ENCODE measurements around the gene AGBL1. TPM values are rescaled to one million over a fixed set of nuclear protein-coding genes. Genes with fewer than 3 reads are reported as not detected.

Gene AGBL1
- polyA plus RNA-seq, 1 donor (not counting 4 experiments of a cell fraction or from before 2014, with no cell fraction given), result not detected

DNA sequence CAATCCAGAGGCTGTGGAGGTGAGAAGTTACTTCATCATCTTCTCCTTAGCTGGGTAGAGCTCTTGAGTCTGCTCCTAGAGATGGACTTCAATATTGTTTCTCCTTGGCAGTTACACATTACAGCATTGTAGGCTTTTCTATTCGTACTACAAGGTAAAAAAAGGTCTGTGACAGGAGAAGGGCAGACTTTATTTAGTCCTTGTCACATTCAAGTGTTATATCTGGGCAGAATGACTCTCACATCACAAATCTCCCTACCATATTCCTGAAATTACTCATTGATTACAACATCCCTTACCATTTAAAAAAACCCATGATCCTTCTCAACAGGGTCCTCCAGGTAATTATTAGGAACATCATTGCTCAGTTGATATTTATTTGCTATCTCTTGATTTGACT is 75.0 kb downstream of the AGBL1 start:
- DNase-seq (ENCODE audit: low read depth, low spot score), result no peak
- Histone ChIP-seq H3K9me3 (ENCODE audit: control insufficient read depth, low read depth, low read length) (no peaks in the 10 kb centered on the region), H2AFZ (ENCODE audit: control insufficient read depth, low read length) (no peak overlapping the region), H3K36me3 (ENCODE audit: control insufficient read depth in 2 of 2, extremely low read depth in 1 of 2, insufficient read depth in 2 of 2, low read length in 2 of 2) (no peaks in the 10 kb centered on the region), H3K4me3 (ENCODE audit: control insufficient read depth in 2 of 3, extremely low read depth in 1 of 3, insufficient read depth in 2 of 3, low read depth in 1 of 3, low read length in 3 of 3) (no peak overlapping the region), H3K4me1 (ENCODE audit: control insufficient read depth, extremely low read depth, insufficient read depth, low read length) (no peaks in the 10 kb centered on the region), H3K79me2 (ENCODE audit: control insufficient read depth, insufficient read depth, low read length) (no peaks in the 10 kb centered on the region), H3K9me1 (ENCODE audit: control insufficient read depth, extremely low read depth, insufficient read depth, low read length) (no peaks in the 10 kb centered on the region), H3K27me3 (ENCODE audit: control insufficient read depth, extremely low read depth, insufficient read depth, low read length) (no peaks in the 10 kb centered on the region), H3K27ac (ENCODE audit: control insufficient read depth, insufficient read depth, low read length) (no peak overlapping the region), H3K4me2 (ENCODE audit: control insufficient read depth, extremely low read depth, insufficient read depth, low read depth, low read length) (no peak overlapping the region), H3K9ac (ENCODE audit: control insufficient read depth, extremely low read depth, insufficient read depth, low read length) (no peak overlapping the region), H4K20me1 (ENCODE audit: control insufficient read depth, extremely low read depth, insufficient read depth, low read length) (no peaks in the 10 kb centered on the region)
- TF ChIP-seq EZH2 (IDR thresholded peaks at IDR 0.05; ENCODE audit: low read length), result no peak
- TF ChIP-seq, protein P1, sequence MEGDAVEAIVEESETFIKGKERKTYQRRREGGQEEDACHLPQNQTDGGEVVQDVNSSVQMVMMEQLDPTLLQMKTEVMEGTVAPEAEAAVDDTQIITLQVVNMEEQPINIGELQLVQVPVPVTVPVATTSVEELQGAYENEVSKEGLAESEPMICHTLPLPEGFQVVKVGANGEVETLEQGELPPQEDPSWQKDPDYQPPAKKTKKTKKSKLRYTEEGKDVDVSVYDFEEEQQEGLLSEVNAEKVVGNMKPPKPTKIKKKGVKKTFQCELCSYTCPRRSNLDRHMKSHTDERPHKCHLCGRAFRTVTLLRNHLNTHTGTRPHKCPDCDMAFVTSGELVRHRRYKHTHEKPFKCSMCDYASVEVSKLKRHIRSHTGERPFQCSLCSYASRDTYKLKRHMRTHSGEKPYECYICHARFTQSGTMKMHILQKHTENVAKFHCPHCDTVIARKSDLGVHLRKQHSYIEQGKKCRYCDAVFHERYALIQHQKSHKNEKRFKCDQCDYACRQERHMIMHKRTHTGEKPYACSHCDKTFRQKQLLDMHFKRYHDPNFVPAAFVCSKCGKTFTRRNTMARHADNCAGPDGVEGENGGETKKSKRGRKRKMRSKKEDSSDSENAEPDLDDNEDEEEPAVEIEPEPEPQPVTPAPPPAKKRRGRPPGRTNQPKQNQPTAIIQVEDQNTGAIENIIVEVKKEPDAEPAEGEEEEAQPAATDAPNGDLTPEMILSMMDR (optimal IDR thresholded peaks at IDR 0.05 in 1 of 3, IDR thresholded peaks at IDR 0.05 in 1 of 3, conservative IDR thresholded peaks at IDR 0.05 in 1 of 3; ENCODE audit: extremely low read depth in 1 of 3, insufficient read depth in 2 of 3, low read length in 3 of 3), result no peak
- FAIRE-seq, result no peak
- dilution Hi-C loops (cut with MboI; ENCODE audit: extremely low pct_ligation_motif_present, low sequenced_read_pairs), result no loop called here

DNA sequence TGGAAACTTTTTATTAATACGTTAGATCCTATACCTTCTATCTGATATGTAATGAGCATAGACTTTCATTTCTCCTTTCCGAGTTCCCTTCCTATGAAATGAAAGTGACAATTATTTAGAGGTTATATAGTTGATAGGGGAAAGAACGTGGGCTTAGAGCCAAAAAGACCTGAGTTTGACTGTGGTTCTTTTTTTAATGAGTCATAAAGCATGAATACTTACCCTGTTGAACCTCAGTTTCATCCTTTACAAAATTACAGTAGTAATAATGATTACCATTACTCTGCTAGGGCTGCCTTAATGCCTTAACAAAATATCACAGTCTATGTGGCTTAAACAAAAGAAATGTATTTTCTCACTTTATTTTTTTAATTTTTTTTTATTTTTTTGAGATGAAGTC is 75.9 kb downstream of the AGBL1 start:
- FAIRE-seq, result no peak

More for the DNA sequence above, 75.9 kb downstream of the AGBL1 start:
- DNase-seq (ENCODE audit: low read depth, low spot score), result no peak
- Histone ChIP-seq H3K36me3 (ENCODE audit: control insufficient read depth in 2 of 2, extremely low read depth in 1 of 2, insufficient read depth in 2 of 2, low read length in 2 of 2) (no peaks in the 10 kb centered on the region), H3K27me3 (ENCODE audit: control insufficient read depth, extremely low read depth, insufficient read depth, low read length) (no peaks in the 10 kb centered on the region), H4K20me1 (ENCODE audit: control insufficient read depth, extremely low read depth, insufficient read depth, low read length) (no peaks in the 10 kb centered on the region), H3K4me3 (ENCODE audit: control insufficient read depth in 2 of 3, extremely low read depth in 1 of 3, insufficient read depth in 2 of 3, low read depth in 1 of 3, low read length in 3 of 3) (no peak overlapping the region), H3K4me2 (ENCODE audit: control insufficient read depth, extremely low read depth, insufficient read depth, low read depth, low read length) (no peak overlapping the region), H2AFZ (ENCODE audit: control insufficient read depth, low read length) (no peak overlapping the region), H3K9me1 (ENCODE audit: control insufficient read depth, extremely low read depth, insufficient read depth, low read length) (no peaks in the 10 kb centered on the region), H3K27ac (ENCODE audit: control insufficient read depth, insufficient read depth, low read length) (no peak overlapping the region), H3K79me2 (ENCODE audit: control insufficient read depth, insufficient read depth, low read length) (no peaks in the 10 kb centered on the region), H3K4me1 (ENCODE audit: control insufficient read depth, extremely low read depth, insufficient read depth, low read length) (no peaks in the 10 kb centered on the region), H3K9me3 (ENCODE audit: control insufficient read depth, low read depth, low read length) (no peaks in the 10 kb centered on the region), H3K9ac (ENCODE audit: control insufficient read depth, extremely low read depth, insufficient read depth, low read length) (no peak overlapping the region)
- dilution Hi-C loops (cut with MboI; ENCODE audit: extremely low pct_ligation_motif_present, low sequenced_read_pairs), result no loop called here
- TF ChIP-seq, protein P1 (optimal IDR thresholded peaks at IDR 0.05 in 1 of 3, IDR thresholded peaks at IDR 0.05 in 1 of 3, conservative IDR thresholded peaks at IDR 0.05 in 1 of 3; ENCODE audit: extremely low read depth in 1 of 3, insufficient read depth in 2 of 3, low read length in 3 of 3), result no peak
- no peak for TF ChIP-seq EZH2 (IDR thresholded peaks at IDR 0.05; ENCODE audit: low read length)
